Skeletal muscle satellite cell (primary cell): ENCODE data around the gene PTTG1IP2. TPM values are rescaled to one million over a fixed set of nuclear protein-coding genes. Genes with fewer than 3 reads are reported as not detected.

Source experiments
- H3K27me3 ChIP-seq: 2 replicates; pipeline ENCODE4 v1.7.0; 2013; ENCODE audit warnings: low read length; ENCODE audit not compliant: control insufficient read depth, insufficient read depth
- H3K36me3 ChIP-seq: 2 replicates; pipeline ENCODE4 v1.7.0; 2013; ENCODE audit warnings: mild to moderate bottlenecking, control low read depth, low read length; ENCODE audit not compliant: insufficient read depth
- H3K4me1 ChIP-seq: 2 replicates; pipeline ENCODE4 v1.7.0; 2013; ENCODE audit warnings: low read length; ENCODE audit not compliant: control insufficient read depth, insufficient read depth
- H3K4me2 ChIP-seq: 2 replicates; pipeline ENCODE4 v1.7.0; 2013; ENCODE audit warnings: mild to moderate bottlenecking, low read length
- H3K4me3 ChIP-seq: 2 replicates; pipeline ENCODE4 v1.7.0; 2013; ENCODE audit warnings: low read length
- H3K9ac ChIP-seq: 2 replicates; pipeline ENCODE4 v1.7.0; 2013; ENCODE audit warnings: mild to moderate bottlenecking, low read depth, low read length, moderate library complexity
- H3K9me3 ChIP-seq: replicated peaks from 2 replicates; pipeline ENCODE4 v1.7.0; 2013; ENCODE audit warnings: mild to moderate bottlenecking, control low read depth, low read length
- total RNA-seq: library from RNA; depleted of rRNA; stranded (reverse); fragments of >200 nt; gene quantifications from 2 replicates; pipeline ENCODE4 v1.2.3, GENCODE V29; 2012; rRNA removed

The PTTG1IP2 gene
- total RNA-seq, result not detected in 2 replicates

GRCh38 chr7:90469554-90469953, at the start of gene PTTG1IP2:
Gene PTTG1IP2, plus strand, starts transcription at chr7:90469639. Its CDS starts 148 bp downstream, at chr7:90469787.
- Histone ChIP-seq H3K4me1 (peaks cover 6% of the 10 kb centered on the region), H3K4me3 (no peak within 1 kb of the TSS), H3K27me3 (no peaks in the 10 kb centered on the region), H3K4me2 (no peak within 1 kb of the TSS), H3K9me3 (no peaks in the 10 kb centered on the region), H3K36me3 (no peaks in the 10 kb centered on the region), H3K9ac (no peak within 1 kb of the TSS)

- no peak overlapping the region for H3K4me3 ChIP-seq
- peaks cover 3% of the 10 kb centered on the region for H3K4me1 ChIP-seq
- H3K27me3 ChIP-seq, result no peaks in the 10 kb centered on the region
Observed at GRCh38 chr7:90421651-90422050, 47.8 kb upstream of the PTTG1IP2 start.

GRCh38 chr7:90424720-90425119, 44.7 kb upstream of the PTTG1IP2 start:
- Histone ChIP-seq H3K9me3 (no peaks in the 10 kb centered on the region), H3K27me3 (no peaks in the 10 kb centered on the region), H3K36me3 (no peaks in the 10 kb centered on the region), H3K9ac (no peak overlapping the region), H3K4me1 (peaks cover 3% of the 10 kb centered on the region), H3K4me2 (no peak overlapping the region), H3K4me3 (no peak overlapping the region)

More at GRCh38 chr7:90421651-90422050, 47.8 kb upstream of the PTTG1IP2 start:
- peaks cover 1% of the 10 kb centered on the region for H3K36me3 ChIP-seq
- H3K9me3 ChIP-seq, result no peaks in the 10 kb centered on the region
- no peak overlapping the region for H3K9ac ChIP-seq
- no peak overlapping the region for H3K4me2 ChIP-seq

- H3K4me1 ChIP-seq, result peaks cover 3% of the 10 kb centered on the region
- no peak overlapping the region for H3K4me2 ChIP-seq
- H3K4me3 ChIP-seq, result no peak overlapping the region
- no peaks in the 10 kb centered on the region for H3K9me3 ChIP-seq
- no peaks in the 10 kb centered on the region for H3K27me3 ChIP-seq
- no peaks in the 10 kb centered on the region for H3K36me3 ChIP-seq
- no peak overlapping the region for H3K9ac ChIP-seq
Observed at GRCh38 chr7:90425376-90425775, 44.1 kb upstream of the PTTG1IP2 start.

GRCh38 chr7:90430614-90431460, 38.6 kb upstream of the PTTG1IP2 start:
- no peak overlapping the region for H3K4me2 ChIP-seq
- no peaks in the 10 kb centered on the region for H3K27me3 ChIP-seq
- H3K4me3 ChIP-seq, result no peak overlapping the region
- no peaks in the 10 kb centered on the region for H3K9me3 ChIP-seq
- H3K9ac ChIP-seq, result no peak overlapping the region
- H3K36me3 ChIP-seq, result no peaks in the 10 kb centered on the region
- no peaks in the 10 kb centered on the region for H3K4me1 ChIP-seq

- no peak overlapping the region for H3K4me2 ChIP-seq
- H3K9me3 ChIP-seq, result no peaks in the 10 kb centered on the region
- H3K9ac ChIP-seq, result no peak overlapping the region
- H3K4me3 ChIP-seq, result no peak overlapping the region
- H3K27me3 ChIP-seq, result no peaks in the 10 kb centered on the region
- H3K4me1 ChIP-seq, result no peaks in the 10 kb centered on the region
- H3K36me3 ChIP-seq, result no peaks in the 10 kb centered on the region
Observed at GRCh38 chr7:90432752-90433151, 36.7 kb upstream of the PTTG1IP2 start.

- Histone ChIP-seq H3K4me3 (no peak overlapping the region), H3K9me3 (no peaks in the 10 kb centered on the region), H3K4me1 (no peaks in the 10 kb centered on the region), H3K27me3 (no peaks in the 10 kb centered on the region), H3K9ac (no peak overlapping the region), H3K36me3 (no peaks in the 10 kb centered on the region), H3K4me2 (no peak overlapping the region)
Observed at GRCh38 chr7:90433221-90433620, 36.2 kb upstream of the PTTG1IP2 start.

- H3K4me2 ChIP-seq, result no peak overlapping the region
- no peaks in the 10 kb centered on the region for H3K9me3 ChIP-seq
- H3K36me3 ChIP-seq, result no peaks in the 10 kb centered on the region
- H3K4me3 ChIP-seq, result no peak overlapping the region
- no peaks in the 10 kb centered on the region for H3K27me3 ChIP-seq
- H3K9ac ChIP-seq, result no peak overlapping the region
- no peaks in the 10 kb centered on the region for H3K4me1 ChIP-seq
Observed at GRCh38 chr7:90445633-90446032, 23.8 kb upstream of the PTTG1IP2 start.

GRCh38 chr7:90446137-90446899, 23.1 kb upstream of the PTTG1IP2 start:
- no peaks in the 10 kb centered on the region for H3K27me3 ChIP-seq
- H3K9me3 ChIP-seq, result no peaks in the 10 kb centered on the region
- H3K4me3 ChIP-seq, result no peak overlapping the region
- H3K36me3 ChIP-seq, result no peaks in the 10 kb centered on the region
- H3K4me1 ChIP-seq, result no peaks in the 10 kb centered on the region
- H3K9ac ChIP-seq, result no peak overlapping the region
- H3K4me2 ChIP-seq, result no peak overlapping the region

GRCh38 chr7:90453259-90453891, 16.1 kb upstream of the PTTG1IP2 start:
- no peaks in the 10 kb centered on the region for H3K27me3 ChIP-seq

GRCh38 chr7:90453931-90454330, 15.5 kb upstream of the PTTG1IP2 start:
- Histone ChIP-seq H3K4me1 (no peaks in the 10 kb centered on the region), H3K27me3 (no peaks in the 10 kb centered on the region), H3K4me3 (no peak overlapping the region), H3K36me3 (no peaks in the 10 kb centered on the region), H3K4me2 (no peak overlapping the region), H3K9ac (no peak overlapping the region), H3K9me3 (no peaks in the 10 kb centered on the region)

More at GRCh38 chr7:90453259-90453891, 16.1 kb upstream of the PTTG1IP2 start:
- Histone ChIP-seq H3K4me3 (no peak overlapping the region), H3K36me3 (no peaks in the 10 kb centered on the region), H3K4me1 (no peaks in the 10 kb centered on the region), H3K4me2 (no peak overlapping the region), H3K9ac (no peak overlapping the region), H3K9me3 (no peaks in the 10 kb centered on the region)
